Glutamatergic neuron (in vitro differentiated cells): Measurements from ENCODE around the gene KIF26B. TPM values are rescaled to one million over a fixed set of nuclear protein-coding genes. Genes with fewer than 3 reads are reported as not detected.
"Not testable (repeated sequence)": the region's sequence is repeated elsewhere in the genome, so short reads cannot be mapped to it uniquely, and the experiment has no call there.

Experiments
- DNase-seq: peaks from one replicate; pipeline ENCODE4 v3.0.0; 2022
- H3K27ac Mint-ChIP-seq: one replicate; pipeline ENCODE4 v1.8.0; 2020; ENCODE audit warnings: mild to moderate bottlenecking, mixed read lengths, inconsistent platforms; ENCODE audit not compliant: unreplicated experiment
- H3K27me3 Mint-ChIP-seq: one replicate; pipeline ENCODE4 v1.8.0; 2020; ENCODE audit warnings: mild to moderate bottlenecking, moderate library complexity, mixed read lengths, inconsistent platforms; ENCODE audit not compliant: unreplicated experiment
- H3K36me3 Mint-ChIP-seq: one replicate; pipeline ENCODE4 v1.8.0; 2020; ENCODE audit warnings: mild to moderate bottlenecking, mixed read lengths, inconsistent platforms; ENCODE audit not compliant: unreplicated experiment
- H3K4me1 Mint-ChIP-seq: one replicate; pipeline ENCODE4 v1.8.0; 2020; ENCODE audit warnings: mild to moderate bottlenecking, low read depth, mixed read lengths, inconsistent platforms; ENCODE audit not compliant: unreplicated experiment
- H3K4me3 Mint-ChIP-seq: one replicate; pipeline ENCODE4 v1.8.0; 2020; ENCODE audit warnings: mild to moderate bottlenecking, mixed read lengths, inconsistent platforms; ENCODE audit not compliant: unreplicated experiment
- H3K9me3 Mint-ChIP-seq: one replicate; pipeline ENCODE4 v1.8.0; 2020; ENCODE audit warnings: mild to moderate bottlenecking, moderate library complexity, mixed read lengths, inconsistent platforms; ENCODE audit not compliant: unreplicated experiment
- CTCF ChIP-seq: fragments of 200-600 bp; sonication (generic); IDR thresholded peaks from one replicate; pipeline ENCODE4 v1.5.0; 2021; ENCODE audit not compliant: partially characterized antibody, unreplicated experiment
- total RNA-seq: library from RNA; stranded (reverse); fragmentation: NEBNext Ultra II Directional; extraction: Animal tissue kit (Norgen Biotek cat#: 25700); gene quantifications from one replicate; pipeline ENCODE4 v1.2.1, GENCODE V29; 2021; ENCODE audit not compliant: unreplicated experiment

KIF26B gene
- total RNA-seq, 1 donor from 2014 or later, result 2.4 TPM

DNA sequence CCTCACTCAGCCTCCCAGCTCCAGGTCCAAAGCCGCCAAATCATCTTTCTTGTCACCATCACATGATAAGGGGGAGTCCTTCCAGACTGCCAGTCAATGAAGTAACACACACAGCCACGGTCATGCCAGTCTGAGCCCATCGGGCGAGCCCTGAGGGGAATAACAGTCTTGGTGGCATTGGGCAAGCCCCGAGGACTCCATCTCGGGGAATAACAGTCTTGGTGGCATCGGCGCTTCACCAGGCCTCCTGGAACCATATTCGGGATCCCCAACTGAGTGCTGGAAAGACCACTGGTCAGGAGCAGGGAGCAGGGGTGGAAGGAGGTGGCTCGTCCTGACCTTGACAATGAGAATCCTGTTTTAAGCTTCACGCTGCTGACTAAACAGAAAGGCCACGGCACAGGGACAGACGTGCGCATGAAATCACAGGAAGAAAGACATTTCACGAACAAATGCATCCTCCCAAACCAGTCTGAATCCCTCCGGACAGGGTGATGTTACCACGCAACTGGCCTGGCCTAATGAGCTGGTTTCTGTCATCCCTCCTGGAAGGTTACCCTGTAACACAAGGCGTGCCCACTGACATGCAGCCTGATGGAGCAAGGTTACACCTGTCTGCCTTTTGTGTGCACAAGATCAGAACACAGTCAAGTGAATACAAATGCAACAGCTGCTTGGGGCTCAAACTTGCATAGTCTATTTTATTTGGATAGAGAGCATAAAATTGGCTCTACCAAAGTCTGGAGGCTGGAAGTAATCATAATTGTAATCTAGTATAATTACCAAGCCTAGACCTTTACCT lies 517.4 kb downstream of the KIF26B start:
- no peak for TF ChIP-seq CTCF
- peaks cover 3% of the 10 kb centered on the region for H3K36me3 Mint-ChIP-seq
- DNase-seq, result no peak
- H3K4me1 Mint-ChIP-seq, result peaks cover 2% of the 10 kb centered on the region
- H3K9me3 Mint-ChIP-seq, result no peaks in the 10 kb centered on the region
- no peak overlapping the region for H3K4me3 Mint-ChIP-seq
- H3K27me3 Mint-ChIP-seq, result peaks cover 4% of the 10 kb centered on the region
- H3K27ac Mint-ChIP-seq, result no peak overlapping the region

DNA sequence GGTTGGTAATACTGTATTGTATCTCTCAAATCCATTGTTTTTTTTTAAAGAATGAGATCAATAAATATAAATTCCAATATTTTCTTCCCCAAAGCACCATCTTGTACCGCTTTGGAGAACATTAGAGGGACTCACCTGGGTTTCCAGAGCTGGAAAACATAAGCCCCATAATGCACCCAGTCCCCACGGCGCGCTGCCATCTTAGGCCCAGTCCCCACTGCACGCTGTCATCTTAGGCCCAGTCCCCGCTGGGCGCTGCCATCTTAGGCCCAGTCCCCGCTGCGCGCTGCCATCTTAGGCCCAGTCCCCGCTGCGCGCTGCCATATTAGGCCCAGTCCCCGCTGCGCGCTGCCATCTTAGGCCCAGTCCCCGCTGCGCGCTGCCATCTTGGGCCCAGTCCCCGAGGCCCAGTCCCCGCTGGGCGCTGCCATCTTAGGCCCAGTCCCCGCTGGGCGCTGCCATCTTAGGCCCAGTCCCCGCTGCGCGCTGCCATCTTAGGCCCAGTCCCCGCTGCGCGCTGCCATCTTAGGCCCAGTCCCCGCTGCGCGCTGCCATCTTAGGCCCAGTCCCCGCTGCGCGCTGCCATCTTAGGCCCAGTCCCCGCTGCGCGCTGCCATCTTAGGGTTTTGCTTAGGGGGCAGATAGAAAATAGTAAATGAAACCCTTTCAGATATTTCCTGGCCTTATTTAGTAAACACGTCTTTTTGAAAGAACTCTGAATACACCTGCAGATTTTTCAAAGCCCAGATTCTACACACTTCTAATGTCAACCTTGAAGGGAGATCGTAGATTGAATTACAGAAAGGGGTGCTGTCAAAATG lies 518.3 kb downstream of the KIF26B start:
- not testable (repeated sequence) for H3K4me3 Mint-ChIP-seq, H3K4me1 Mint-ChIP-seq, DNase-seq, H3K27me3 Mint-ChIP-seq, H3K36me3 Mint-ChIP-seq, H3K9me3 Mint-ChIP-seq, H3K27ac Mint-ChIP-seq

- no peak overlapping the region for H3K27ac Mint-ChIP-seq
- no peak overlapping the region for H3K4me3 Mint-ChIP-seq
- peaks cover 2% of the 10 kb centered on the region for H3K27me3 Mint-ChIP-seq
- no peak for TF ChIP-seq CTCF
- peaks cover 3% of the 10 kb centered on the region for H3K36me3 Mint-ChIP-seq
- peaks cover 2% of the 10 kb centered on the region for H3K4me1 Mint-ChIP-seq
- no peaks in the 10 kb centered on the region for H3K9me3 Mint-ChIP-seq
- DNase-seq, result no peak
These were observed 519.2 kb downstream of the KIF26B start for GRCh38 chr1:245673881-245674414.

DNA sequence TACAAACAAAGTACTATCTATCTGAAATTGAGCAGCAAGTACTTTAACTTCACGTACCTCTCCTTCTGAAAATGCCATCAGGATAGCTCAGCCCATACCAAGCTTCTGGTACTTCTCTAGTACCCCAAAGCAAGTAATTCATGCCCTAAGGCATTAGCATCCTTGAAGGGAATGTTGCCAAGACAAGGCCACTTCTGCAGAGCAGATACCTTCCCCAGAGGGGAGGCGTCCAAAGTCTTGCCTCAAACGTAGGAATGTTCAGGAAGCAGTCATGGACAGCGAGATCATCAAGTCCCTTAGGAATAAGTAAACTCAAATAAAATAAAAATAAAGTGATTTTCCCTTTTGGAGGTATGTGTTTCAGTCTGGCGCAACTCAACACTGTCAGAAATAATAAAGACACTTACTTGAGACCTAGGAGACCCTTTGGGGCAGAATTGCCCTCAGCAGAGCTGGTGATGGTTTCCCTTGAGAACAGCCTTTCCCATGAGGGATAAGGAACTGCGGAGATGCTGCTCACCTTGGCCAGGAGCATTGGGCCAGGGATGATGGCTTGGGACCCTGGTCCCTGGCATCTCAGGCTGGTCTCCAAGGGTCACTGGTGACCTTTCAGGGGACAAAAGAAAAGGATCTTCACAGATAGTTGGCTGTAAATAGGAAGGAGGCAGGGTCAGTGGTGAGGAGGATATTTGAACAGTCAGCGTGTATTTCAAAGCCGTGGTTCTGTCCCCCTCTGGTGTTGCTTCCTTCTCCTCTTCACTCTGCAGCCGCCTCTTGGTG lies 522.9 kb downstream of the KIF26B start:
- no peak for DNase-seq
- peaks cover 10% of the 10 kb centered on the region for H3K4me1 Mint-ChIP-seq

More for the DNA sequence above, 522.9 kb downstream of the KIF26B start:
- no peak overlapping the region for H3K4me3 Mint-ChIP-seq
- no peak for TF ChIP-seq CTCF
- H3K36me3 Mint-ChIP-seq, result peaks cover 3% of the 10 kb centered on the region
- H3K9me3 Mint-ChIP-seq, result no peaks in the 10 kb centered on the region
- no peak overlapping the region for H3K27ac Mint-ChIP-seq
- H3K27me3 Mint-ChIP-seq, result no peaks in the 10 kb centered on the region
